Measurements from ENCODE around the gene ADCY3.

The ADCY3 gene

GRCh38 chr2:24883946-24884345 lies 36.1 kb downstream of the ADCY3 start:
- TF ChIP-seq, protein P1, sequence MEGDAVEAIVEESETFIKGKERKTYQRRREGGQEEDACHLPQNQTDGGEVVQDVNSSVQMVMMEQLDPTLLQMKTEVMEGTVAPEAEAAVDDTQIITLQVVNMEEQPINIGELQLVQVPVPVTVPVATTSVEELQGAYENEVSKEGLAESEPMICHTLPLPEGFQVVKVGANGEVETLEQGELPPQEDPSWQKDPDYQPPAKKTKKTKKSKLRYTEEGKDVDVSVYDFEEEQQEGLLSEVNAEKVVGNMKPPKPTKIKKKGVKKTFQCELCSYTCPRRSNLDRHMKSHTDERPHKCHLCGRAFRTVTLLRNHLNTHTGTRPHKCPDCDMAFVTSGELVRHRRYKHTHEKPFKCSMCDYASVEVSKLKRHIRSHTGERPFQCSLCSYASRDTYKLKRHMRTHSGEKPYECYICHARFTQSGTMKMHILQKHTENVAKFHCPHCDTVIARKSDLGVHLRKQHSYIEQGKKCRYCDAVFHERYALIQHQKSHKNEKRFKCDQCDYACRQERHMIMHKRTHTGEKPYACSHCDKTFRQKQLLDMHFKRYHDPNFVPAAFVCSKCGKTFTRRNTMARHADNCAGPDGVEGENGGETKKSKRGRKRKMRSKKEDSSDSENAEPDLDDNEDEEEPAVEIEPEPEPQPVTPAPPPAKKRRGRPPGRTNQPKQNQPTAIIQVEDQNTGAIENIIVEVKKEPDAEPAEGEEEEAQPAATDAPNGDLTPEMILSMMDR (IDR thresholded peaks at IDR 0.05; ENCODE audit: control insufficient read depth, extremely low read depth, insufficient read depth): no peak
- DNase-seq (ENCODE audit: low read depth): peak; percentile 59
- H3K4me3 ChIP-seq (ENCODE audit: low read depth, low read length): no peak overlapping the region

DNA sequence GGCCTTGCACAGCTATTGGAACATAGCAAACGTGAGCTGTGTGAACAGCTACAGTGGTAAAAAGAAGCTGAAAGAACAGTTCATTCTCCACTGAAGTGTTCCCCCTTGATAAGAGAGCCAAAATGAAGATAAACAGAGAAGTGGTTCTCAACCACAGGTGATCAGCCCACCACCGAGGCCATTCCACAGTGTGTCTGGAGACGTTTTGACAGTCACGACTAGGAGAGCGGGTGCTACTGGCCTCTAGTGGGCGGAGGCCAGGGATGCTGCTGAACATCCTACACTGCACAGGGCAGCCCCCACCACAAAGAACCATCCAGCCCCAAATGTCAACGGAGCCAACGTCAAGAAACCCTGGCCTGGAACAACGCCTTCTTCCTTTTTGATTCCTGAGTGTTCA lies 38.4 kb downstream of the ADCY3 start:
- TF ChIP-seq, protein P1 (IDR thresholded peaks at IDR 0.05; ENCODE audit: control insufficient read depth, extremely low read depth, insufficient read depth): no peak
- DNase-seq (ENCODE audit: low read depth): no peak
- H3K4me3 ChIP-seq (ENCODE audit: low read depth, low read length): no peak overlapping the region

DNA sequence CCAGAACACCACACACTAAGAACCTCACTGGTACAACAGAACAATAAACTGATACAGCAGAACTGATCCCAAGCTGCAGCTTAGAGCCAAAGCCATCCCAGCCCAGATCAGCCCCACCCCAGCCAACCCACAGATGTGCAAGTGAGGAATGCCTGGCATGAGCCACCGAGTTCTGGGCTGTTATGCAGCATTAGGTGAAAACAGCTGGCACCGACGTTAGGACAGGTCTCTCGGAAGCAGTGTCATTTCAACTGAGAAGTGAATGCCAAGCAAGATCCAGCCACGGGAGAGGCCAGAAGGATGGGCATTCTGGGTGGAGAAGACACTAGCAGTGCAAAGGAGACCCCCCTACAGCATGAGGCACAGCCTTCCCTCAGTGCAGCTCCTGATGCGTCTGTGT lies 38.9 kb downstream of the ADCY3 start:
- H3K4me3 ChIP-seq (ENCODE audit: low read depth, low read length): no peak overlapping the region
- no peak for DNase-seq (ENCODE audit: low read depth)
- TF ChIP-seq, protein P1 (IDR thresholded peaks at IDR 0.05; ENCODE audit: control insufficient read depth, extremely low read depth, insufficient read depth): no peak

DNA sequence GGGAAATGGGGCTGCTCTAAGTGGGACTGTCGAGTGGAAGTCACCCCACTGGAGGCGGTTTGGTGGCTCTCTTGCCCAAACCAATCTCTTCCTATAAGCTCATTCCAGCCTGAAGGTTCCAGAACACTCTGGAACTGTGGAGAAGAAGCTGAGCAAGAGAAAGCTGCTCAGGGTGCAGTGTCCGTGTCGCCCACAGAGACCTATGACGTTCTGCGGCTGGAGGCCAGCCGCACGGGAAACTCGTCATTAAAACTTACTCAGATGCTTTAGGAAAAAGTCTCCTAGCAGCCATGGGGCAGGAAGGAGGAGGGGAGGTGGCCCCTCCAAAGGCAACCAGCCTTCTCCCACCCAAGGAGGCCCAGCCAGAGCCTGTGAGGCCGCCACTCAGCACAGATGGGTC lies 41.7 kb downstream of the ADCY3 start:
- TF ChIP-seq, protein P1 (IDR thresholded peaks at IDR 0.05; ENCODE audit: control insufficient read depth, extremely low read depth, insufficient read depth): no peak
- DNase-seq (ENCODE audit: low read depth): no peak
- no peak overlapping the region for H3K4me3 ChIP-seq (ENCODE audit: low read depth, low read length)

DNA sequence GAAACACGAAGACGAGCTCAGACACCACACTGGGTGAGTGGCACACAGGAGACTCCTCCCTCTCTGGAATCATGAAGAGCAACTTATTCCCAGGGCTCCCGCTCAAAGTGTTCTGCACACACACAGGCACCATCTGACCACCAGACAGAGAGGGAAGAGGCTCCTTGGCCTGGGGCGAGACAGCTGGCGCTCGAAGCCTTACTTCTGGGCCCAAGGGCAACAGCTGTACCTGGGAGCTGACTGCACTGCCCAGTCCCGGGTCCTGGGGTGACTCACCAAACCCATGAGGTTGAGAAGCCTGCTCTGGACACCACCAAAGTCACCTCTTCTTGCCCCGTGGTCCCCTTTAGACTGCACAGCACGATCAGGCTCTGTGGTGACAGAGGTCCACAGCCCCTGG lies 42.4 kb downstream of the ADCY3 start:
- TF ChIP-seq, protein P1 (IDR thresholded peaks at IDR 0.05; ENCODE audit: control insufficient read depth, extremely low read depth, insufficient read depth): no peak
- no peak for DNase-seq (ENCODE audit: low read depth)

GRCh38 chr2:24877067-24877466 lies 43.0 kb downstream of the ADCY3 start:
- DNase-seq (ENCODE audit: low read depth): no peak
- TF ChIP-seq, protein P1 (IDR thresholded peaks at IDR 0.05; ENCODE audit: control insufficient read depth, extremely low read depth, insufficient read depth): no peak
- H3K4me3 ChIP-seq (ENCODE audit: low read depth, low read length): no peak overlapping the region

More for the DNA sequence above, 42.4 kb downstream of the ADCY3 start:
- no peak overlapping the region for H3K4me3 ChIP-seq (ENCODE audit: low read depth, low read length)

GRCh38 chr2:24875901-24876300 lies 44.1 kb downstream of the ADCY3 start:
- TF ChIP-seq, protein P1 (IDR thresholded peaks at IDR 0.05; ENCODE audit: control insufficient read depth, extremely low read depth, insufficient read depth): no peak
- DNase-seq (ENCODE audit: low read depth): no peak

More at GRCh38 chr2:24875901-24876300, 44.1 kb downstream of the ADCY3 start:
- H3K4me3 ChIP-seq (ENCODE audit: low read depth, low read length): no peak overlapping the region
